HL-60 (cell line): Measurements from ENCODE around the gene TOMM22.

Experiments used
- DNase-seq, 2 experiments: peaks; one replicate each; pipeline ENCODE4 v3.0.0-alpha.2; 2010 to 2020; ENCODE audit warnings: low read depth in 1 of 2, low spot score in 1 of 2
- H3K27ac ChIP-seq: fragments of 250-450 bp; sonication (Bioruptor Pico); replicated peaks from 2 replicates; pipeline ENCODE4 v1.5.1; 2020; ENCODE audit warnings: mild to moderate bottlenecking, moderate library complexity
- H3K27me3 ChIP-seq: fragments of 250-450 bp; sonication (Bioruptor Pico); 2 replicates; pipeline ENCODE4 v1.5.1; 2021; ENCODE audit warnings: mild to moderate bottlenecking, moderate library complexity; ENCODE audit not compliant: insufficient read depth, poor library complexity, severe bottlenecking
- H3K4me3 ChIP-seq: replicated peaks from 2 replicates; pipeline ENCODE4 v1.5.1; 2011; ENCODE audit warnings: mild to moderate bottlenecking, control low read depth, low read length; ENCODE audit not compliant: insufficient read depth
- CTCF ChIP-seq: IDR thresholded peaks from one replicate; pipeline ENCODE4 v1.5.1; 2011; ENCODE audit warnings: low read length, control low read depth, inconsistent platforms; ENCODE audit not compliant: insufficient read depth
- GABPA ChIP-seq: IDR thresholded peaks from 2 replicates; pipeline ENCODE4 v1.6.1; 2012; ENCODE audit warnings: low read depth
- POLR2AphosphoS5 ChIP-seq: IDR thresholded peaks from 2 replicates; pipeline ENCODE4 v1.6.1; 2012; ENCODE audit warnings: low read depth
- SPI1 ChIP-seq: IDR thresholded peaks from 2 replicates; pipeline ENCODE4 v1.6.1; 2012; ENCODE audit warnings: low read depth, mild to moderate bottlenecking, borderline replicate concordance
- TF ChIP-seq, protein P1 (sequence below): IDR thresholded peaks from 2 replicates; pipeline ENCODE4 v1.6.1; 2012; ENCODE audit warnings: low read depth; ENCODE audit not compliant: insufficient replicate concordance

TOMM22 gene

GRCh38 chr22:38724176-38724575 is 42.4 kb downstream of the TOMM22 start:
- TF ChIP-seq GABPA (no peak), SPI1 (no peak), CTCF (no peak), POLR2AphosphoS5 (no peak)
- TF ChIP-seq, protein P1, sequence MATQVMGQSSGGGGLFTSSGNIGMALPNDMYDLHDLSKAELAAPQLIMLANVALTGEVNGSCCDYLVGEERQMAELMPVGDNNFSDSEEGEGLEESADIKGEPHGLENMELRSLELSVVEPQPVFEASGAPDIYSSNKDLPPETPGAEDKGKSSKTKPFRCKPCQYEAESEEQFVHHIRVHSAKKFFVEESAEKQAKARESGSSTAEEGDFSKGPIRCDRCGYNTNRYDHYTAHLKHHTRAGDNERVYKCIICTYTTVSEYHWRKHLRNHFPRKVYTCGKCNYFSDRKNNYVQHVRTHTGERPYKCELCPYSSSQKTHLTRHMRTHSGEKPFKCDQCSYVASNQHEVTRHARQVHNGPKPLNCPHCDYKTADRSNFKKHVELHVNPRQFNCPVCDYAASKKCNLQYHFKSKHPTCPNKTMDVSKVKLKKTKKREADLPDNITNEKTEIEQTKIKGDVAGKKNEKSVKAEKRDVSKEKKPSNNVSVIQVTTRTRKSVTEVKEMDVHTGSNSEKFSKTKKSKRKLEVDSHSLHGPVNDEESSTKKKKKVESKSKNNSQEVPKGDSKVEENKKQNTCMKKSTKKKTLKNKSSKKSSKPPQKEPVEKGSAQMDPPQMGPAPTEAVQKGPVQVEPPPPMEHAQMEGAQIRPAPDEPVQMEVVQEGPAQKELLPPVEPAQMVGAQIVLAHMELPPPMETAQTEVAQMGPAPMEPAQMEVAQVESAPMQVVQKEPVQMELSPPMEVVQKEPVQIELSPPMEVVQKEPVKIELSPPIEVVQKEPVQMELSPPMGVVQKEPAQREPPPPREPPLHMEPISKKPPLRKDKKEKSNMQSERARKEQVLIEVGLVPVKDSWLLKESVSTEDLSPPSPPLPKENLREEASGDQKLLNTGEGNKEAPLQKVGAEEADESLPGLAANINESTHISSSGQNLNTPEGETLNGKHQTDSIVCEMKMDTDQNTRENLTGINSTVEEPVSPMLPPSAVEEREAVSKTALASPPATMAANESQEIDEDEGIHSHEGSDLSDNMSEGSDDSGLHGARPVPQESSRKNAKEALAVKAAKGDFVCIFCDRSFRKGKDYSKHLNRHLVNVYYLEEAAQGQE: no peak
- Histone ChIP-seq H3K27me3 (no peaks in the 10 kb centered on the region), H3K4me3 (no peak overlapping the region), H3K27ac (no peak overlapping the region)
- DNase-seq: no peak

DNA sequence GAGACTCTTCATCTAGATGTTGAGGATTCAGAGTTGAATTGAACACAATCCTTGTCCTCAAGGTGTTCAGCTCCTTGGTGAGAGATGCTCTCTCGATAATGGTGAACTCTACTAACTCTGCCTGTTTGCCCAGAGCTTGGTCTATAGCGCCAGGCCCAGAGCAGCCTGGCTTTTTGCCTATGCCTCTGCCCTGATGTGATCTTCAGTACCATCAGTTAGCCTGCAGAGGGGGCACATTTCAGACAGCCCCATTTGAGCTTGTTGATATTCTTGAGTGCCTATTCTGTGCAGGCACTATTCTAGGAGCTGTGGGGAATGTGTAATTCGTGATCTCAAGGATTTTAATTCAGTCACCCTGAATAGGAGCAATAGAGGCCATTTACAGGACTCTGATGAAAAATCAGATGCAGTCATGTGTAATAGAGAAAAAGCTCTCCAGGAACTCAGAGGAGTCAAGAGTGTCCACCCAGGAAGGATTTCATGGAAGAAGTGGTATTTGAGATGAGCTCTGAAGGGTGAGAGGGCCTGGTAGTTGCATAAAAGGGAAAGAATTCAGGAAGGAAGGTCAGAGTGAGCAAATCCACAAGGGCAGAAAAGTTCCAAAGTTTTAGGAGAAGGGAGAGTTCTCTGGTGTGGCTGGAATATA is 43.3 kb downstream of the TOMM22 start:
- Histone ChIP-seq H3K4me3 (no peak overlapping the region), H3K27me3 (no peaks in the 10 kb centered on the region), H3K27ac (no peak overlapping the region)
- DNase-seq: peak in 1 of 2 experiments; percentile 45
- TF ChIP-seq, protein P1: no peak
- TF ChIP-seq CTCF: peak; percentile 20

DNA sequence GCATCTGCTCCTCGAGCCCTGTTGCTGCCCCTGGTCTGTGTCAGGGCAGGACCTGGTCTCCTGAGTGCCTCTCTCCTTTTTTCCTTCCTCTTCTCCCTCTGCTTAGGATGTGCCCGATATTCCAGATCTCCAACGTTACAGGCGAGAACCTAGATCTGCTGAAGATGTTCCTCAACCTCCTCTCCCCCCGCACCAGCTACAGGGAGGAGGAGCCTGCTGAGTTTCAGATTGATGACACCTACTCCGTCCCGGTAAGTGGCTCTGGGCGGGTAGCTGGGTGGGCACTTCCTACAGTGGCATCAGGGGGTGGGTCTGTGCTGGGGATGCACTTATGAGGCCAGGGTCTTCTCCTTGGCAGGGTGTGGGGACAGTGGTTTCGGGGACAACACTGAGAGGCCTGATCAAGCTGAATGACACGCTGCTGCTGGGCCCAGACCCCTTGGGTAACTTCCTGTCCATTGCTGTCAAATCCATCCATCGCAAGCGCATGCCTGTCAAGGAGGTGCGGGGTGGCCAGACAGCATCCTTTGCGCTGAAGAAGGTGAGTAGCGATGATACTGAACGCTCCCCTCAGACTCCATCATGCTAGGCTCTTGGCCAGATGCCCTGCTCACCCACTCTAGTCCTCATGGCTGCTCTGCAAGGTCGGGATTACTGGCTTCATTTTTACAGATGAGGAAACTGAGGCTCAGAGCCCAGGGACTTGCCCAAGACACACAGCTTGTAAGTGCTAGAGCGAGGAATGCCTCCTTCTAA is 44.3 kb downstream of the TOMM22 start:
- H3K27me3 ChIP-seq: no peaks in the 10 kb centered on the region
- no peak overlapping the region for H3K4me3 ChIP-seq
- no peak overlapping the region for H3K27ac ChIP-seq
- no peak for DNase-seq
- TF ChIP-seq SPI1: no peak
- no peak for TF ChIP-seq GABPA
- TF ChIP-seq, protein P1: no peak
- no peak for TF ChIP-seq CTCF
- TF ChIP-seq POLR2AphosphoS5: no peak
